ENCODE results near the gene TFB2M. TPM values are rescaled to one million over a fixed set of nuclear protein-coding genes. Genes with fewer than 3 reads are reported as not detected.

Gene TFB2M
- total RNA-seq, 1 donor from 2014 or later: 13.6 TPM

DNA sequence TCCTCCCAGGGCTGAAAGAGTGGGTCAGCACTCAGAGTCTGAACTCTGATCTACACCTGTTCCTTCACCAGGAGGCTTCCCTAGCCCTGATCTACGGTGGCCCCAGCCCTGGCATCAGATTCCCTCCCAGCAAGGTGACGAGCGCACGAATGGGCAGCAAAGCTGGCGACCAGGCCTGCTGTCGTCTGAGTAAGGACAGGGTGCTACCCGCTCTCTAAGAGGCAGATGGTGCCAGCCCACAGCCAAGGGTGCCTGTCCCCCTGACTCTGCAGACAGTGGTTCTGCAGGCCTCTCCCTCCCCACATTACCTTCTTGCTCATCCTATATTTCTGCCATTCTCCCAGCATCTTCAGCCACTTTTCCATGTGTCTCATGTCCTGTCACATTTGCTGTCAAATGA is 48.7 kb downstream of the TFB2M start:
- intact Hi-C loops (cut with micrococcal nuclease): no loop called here

DNA sequence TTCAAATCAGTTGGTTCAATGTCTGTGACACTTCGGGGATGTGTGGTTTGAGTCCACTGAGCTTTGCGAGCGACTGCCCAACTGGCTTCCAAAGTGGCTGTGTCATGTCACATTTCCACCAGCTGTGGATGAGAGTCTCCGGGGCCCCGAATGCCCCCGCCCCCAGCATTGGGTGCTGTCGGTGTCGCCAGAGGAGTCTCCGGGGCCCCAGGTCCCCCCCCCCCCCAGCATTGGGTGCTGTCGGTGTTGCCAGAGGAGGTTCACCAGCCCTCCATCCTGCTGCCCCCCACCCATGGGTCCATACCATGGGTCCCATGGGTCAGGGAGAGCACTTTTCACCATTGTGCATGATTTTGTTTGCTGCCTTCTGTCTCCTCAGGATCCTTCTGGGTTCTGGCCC is 49.9 kb downstream of the TFB2M start:
- intact Hi-C loops (cut with micrococcal nuclease): no loop called here

DNA sequence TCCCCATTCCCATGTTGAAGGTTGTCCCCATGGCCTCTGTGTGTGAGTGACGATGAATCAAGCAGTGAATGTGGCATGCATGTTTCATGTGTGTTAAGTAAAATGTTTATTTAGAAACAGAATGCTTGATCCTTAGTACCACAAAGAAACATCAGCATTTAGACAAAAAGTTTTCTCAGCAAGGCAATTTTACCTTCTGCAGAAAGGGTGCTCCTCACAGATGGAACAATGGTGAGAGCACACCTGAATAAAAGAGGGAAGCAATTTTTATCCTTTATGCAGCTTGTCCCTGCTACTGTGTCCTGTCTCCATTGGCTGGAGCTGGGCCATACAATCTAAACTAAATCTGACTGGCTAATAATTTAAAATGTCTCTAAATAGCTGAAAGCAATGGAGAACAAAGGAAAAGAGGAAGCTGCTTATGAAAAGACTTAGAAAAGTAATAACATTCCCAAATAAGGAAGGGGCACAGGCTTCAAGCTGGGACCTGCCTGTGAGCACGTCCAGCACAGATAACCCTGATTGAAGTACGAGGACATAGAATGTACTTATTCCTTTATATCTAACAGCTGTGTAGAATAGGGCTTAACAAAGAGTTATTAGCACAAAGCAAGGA is 50.6 kb downstream of the TFB2M start:
- intact Hi-C loops (cut with micrococcal nuclease): no loop called here

GRCh38 chr1:246513619-246514343 is 52.3 kb downstream of the TFB2M start:
- intact Hi-C loops (cut with micrococcal nuclease): no loop called here

DNA sequence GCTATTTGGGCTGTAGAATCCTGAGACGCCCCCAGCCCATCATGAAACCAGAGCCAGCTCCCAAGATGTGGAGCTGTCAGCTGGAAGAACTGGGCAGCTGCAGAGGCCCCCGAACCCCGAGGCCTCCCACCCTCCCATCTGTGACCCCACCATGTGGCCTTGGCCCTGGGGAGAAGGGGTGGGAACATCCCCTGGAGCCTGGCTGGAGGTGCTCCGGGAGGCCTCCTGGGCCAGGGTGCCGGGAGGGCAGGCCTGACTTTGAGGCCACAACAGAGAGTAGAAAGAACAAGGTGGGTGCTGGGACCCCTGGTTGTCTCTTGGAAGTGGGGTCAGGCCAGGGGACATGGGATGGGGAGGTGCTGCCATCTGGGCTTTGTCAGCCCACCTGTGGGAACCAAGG is 53.0 kb downstream of the TFB2M start:
- intact Hi-C loops (cut with micrococcal nuclease): no loop called here

- intact Hi-C loops (cut with micrococcal nuclease): no loop called here
Observed at GRCh38 chr1:246512635-246513034, 53.4 kb downstream of the TFB2M start.

- intact Hi-C loops (cut with micrococcal nuclease): no loop called here
Observed at GRCh38 chr1:246512230-246512629, 53.8 kb downstream of the TFB2M start.

- intact Hi-C loops (cut with micrococcal nuclease): no loop called here
Observed at GRCh38 chr1:246511203-246511602, 54.9 kb downstream of the TFB2M start.

GRCh38 chr1:246510147-246511030 is 55.7 kb downstream of the TFB2M start:
- intact Hi-C loops (cut with micrococcal nuclease): no loop called here

GRCh38 chr1:246508897-246509688 is 57.0 kb downstream of the TFB2M start:
- intact Hi-C loops (cut with micrococcal nuclease): loop anchor here (5.0 to 10.0 kb wide), 2 partner anchors 394 to 423 kb away; partner anchors contain the start of gene AHCTF1

GRCh38 chr1:246506674-246507481 is 59.2 kb downstream of the TFB2M start, which contains the start of gene SMYD3:
Gene SMYD3 (minus strand): TSS chr1:246507279.
- intact Hi-C loops (cut with micrococcal nuclease): loop anchor here (1.0 to 10.0 kb wide), 5 partner anchors 10 to 1536 kb away; partner anchors contain the start of genes AHCTF1, CNST and TFB2M

DNA sequence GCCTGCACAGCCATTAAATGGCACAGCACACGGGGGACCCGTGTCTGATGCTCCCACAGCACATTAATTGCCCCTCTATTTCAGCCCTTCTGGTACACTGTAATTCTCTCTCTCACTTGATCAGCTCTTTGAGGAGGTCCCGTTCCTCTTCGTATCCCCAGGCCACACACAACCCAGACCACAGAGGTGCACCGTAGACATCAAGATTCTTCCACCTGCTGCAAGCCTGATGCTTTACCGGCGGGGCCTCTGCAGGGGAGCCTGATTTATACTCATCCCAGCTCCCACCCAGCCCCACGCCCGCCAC is 59.7 kb downstream of the TFB2M start:
- intact Hi-C loops (cut with micrococcal nuclease): loop anchor here (2.0 to 10.0 kb wide), 3 partner anchors 392 to 1536 kb away; partner anchors contain the start of gene AHCTF1

- intact Hi-C loops (cut with micrococcal nuclease): loop anchor here (10.0 kb wide), 1 partner anchor 389 kb away; no protein-coding TSS in a partner anchor
Observed at GRCh38 chr1:246503341-246503740, 62.7 kb downstream of the TFB2M start.

- intact Hi-C loops (cut with micrococcal nuclease): loop anchor here (1.0 to 2.0 kb wide), 4 partner anchors 10 to 1345 kb away; partner anchors contain the start of gene SMYD3
Observed at GRCh38 chr1:246497331-246497915, 68.6 kb downstream of the TFB2M start.

GRCh38 chr1:246492611-246493245 is 73.3 kb downstream of the TFB2M start:
- intact Hi-C loops (cut with micrococcal nuclease): loop anchor here (1.0 kb wide), 1 partner anchor 480 kb away; no protein-coding TSS in a partner anchor

- intact Hi-C loops (cut with micrococcal nuclease): loop anchor here (1.0 kb wide), 1 partner anchor 479 kb away; no protein-coding TSS in a partner anchor
Observed at GRCh38 chr1:246491551-246492053, 74.5 kb downstream of the TFB2M start.
